ENCODE measurements around the gene SLC7A11. TPM values are rescaled to one million over a fixed set of nuclear protein-coding genes. Genes with fewer than 3 reads are reported as not detected.

Gene SLC7A11
- total and polyA plus RNA-seq, 10 of the 15 experiments (the other 5 are each of a cell fraction or from before 2014, with no cell fraction given): 1.6 to 9.8 (median 3.5) TPM

DNA sequence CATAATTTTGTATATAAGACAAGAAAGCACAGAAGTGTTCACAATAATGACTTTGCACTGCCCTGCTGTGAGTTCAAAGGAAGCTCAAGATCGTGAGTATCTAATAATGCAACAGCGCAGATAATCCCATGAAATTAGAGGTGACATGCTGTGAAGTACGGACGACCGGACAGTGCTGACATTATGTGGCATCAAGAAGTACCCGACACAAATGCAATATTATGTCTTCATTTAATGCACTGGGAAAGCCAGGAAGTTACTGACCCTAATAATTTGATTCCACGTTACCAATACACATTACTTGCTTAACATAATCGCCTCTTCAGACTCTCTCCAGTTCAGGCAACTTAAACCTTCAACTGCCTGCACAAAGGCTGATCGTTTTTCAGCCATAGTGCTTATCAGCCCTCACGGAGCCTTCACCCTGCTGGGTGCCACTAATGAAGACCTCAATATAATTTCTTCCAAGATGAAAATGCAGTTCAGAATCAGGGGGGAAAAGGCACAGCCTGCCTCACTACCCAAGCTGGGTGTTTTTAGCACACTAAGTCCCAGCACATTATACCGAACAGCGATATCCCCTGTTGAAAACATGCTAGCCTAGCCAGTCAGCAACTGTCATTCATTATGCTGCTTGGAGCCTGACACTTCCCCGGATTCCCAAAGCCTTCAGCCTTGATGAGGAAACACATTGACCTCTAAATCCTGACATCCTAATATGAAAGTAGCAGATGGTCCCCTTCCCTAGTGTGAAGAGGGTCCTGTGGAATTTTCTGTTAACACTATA, 56.1 kb downstream of the SLC7A11 start:
- TF ChIP-seq IRF4 (IDR thresholded peaks at IDR 0.05; ENCODE audit: low read depth, low read length): no peak
- TF ChIP-seq SREBF2 (IDR thresholded peaks at IDR 0.05; ENCODE audit: low read length): no peak
- peaks cover 16% of the 10 kb centered on the region for H3K4me1 ChIP-seq (ENCODE audit: control insufficient read depth, insufficient read depth, low read length)
- CTCF ChIA-PET: interaction anchor here (0.6 to 3.2 kb wide), 4 partner anchors 9 to 80 kb away, joined by 3 to 7 read pairs (median 4); no protein-coding TSS in a partner anchor
- no peak overlapping the region for H3K4me3 ChIP-seq
- in situ Hi-C loops (cut with MboI): no loop called here
- H2AFZ ChIP-seq (ENCODE audit: control insufficient read depth, low read depth, low read length): no peak overlapping the region
- no peak overlapping the region for H3K4me2 ChIP-seq (ENCODE audit: control insufficient read depth, insufficient read depth)
- no peaks in the 10 kb centered on the region for H3K9me3 ChIP-seq (replicated peaks; ENCODE audit: control insufficient read depth, insufficient read depth, low read length)
- no peaks in the 10 kb centered on the region for H3K27me3 ChIP-seq (replicated peaks in 1 of 2; ENCODE audit: control insufficient read depth in 2 of 2, insufficient read depth in 2 of 2, low read length in 1 of 2)
- FAIRE-seq (no peak), DNase-seq (ENCODE audit: low read depth, low spot score) (no peak), ATAC-seq (no peak)
- no peak overlapping the region for H3K27ac ChIP-seq (ENCODE audit: control insufficient read depth, insufficient read depth)
- no peaks in the 10 kb centered on the region for H4K20me1 ChIP-seq (ENCODE audit: control insufficient read depth, insufficient read depth)
- H3K79me2 ChIP-seq (ENCODE audit: control insufficient read depth, insufficient read depth, low read length): no peaks in the 10 kb centered on the region
- H3K36me3 ChIP-seq (ENCODE audit: control insufficient read depth in 2 of 2, insufficient read depth in 2 of 2, low read length in 1 of 2): no peaks in the 10 kb centered on the region
- SMC1A ChIA-PET (ENCODE audit: uncharacterized antibody, unreplicated experiment): interaction anchor here (1.2 to 5.2 kb wide), 6 partner anchors 14 to 151 kb away, joined by 3 to 40 read pairs (median 9); partner anchors contain the start of gene SLC7A11
- POLR2A ChIA-PET: interaction anchor here (1.4 kb wide), 1 partner anchor 56 kb away, joined by 4 read pairs; the partner anchor contains the start of gene SLC7A11
- H3K9ac ChIP-seq (ENCODE audit: control insufficient read depth, insufficient read depth, low read length): no peak overlapping the region
- intact Hi-C loops (cut with micrococcal nuclease; ENCODE audit: unreplicated experiment): loop anchor here (5.0 to 10.0 kb wide), 2 partner anchors 74 to 389 kb away; no protein-coding TSS in a partner anchor
- no TSS peak for BruUV-seq (replicated peaks)
- 80% methylated on average over 13 of the region's 13 CpGs for WGBS (ENCODE audit: insufficient coverage, insufficient replicate concordance, low lambda C conversion rate, missing lambda C conversion rate)
- RAD21 ChIA-PET (ENCODE audit: unreplicated experiment): interaction anchor here (1.4 to 3.4 kb wide), 2 partner anchors 57 to 151 kb away, joined by 4 to 15 read pairs; partner anchors contain the start of gene SLC7A11

DNA sequence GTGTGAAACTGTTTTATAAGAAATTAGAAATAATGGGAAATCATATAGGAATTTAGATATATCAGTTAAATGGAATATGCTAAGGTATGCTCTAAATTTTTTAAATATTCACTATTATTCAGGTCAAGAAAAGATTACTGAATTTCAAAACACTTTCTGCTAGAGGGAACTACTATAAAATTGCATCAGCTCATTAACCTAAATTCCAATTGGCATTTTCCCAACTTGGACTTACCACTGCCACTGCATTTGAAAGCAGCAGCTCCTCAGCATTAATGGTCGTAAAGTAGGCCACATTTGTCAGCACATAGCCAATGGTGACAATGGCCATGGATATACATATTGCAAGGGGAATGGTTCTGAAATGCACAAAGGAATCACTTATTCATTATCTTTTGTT, 57.3 kb downstream of the SLC7A11 start:
- ChIA-PET RAD21 (ENCODE audit: unreplicated experiment) (interaction anchor here (0.9 to 2.1 kb wide), 4 partner anchors 15 to 371 kb away, joined by 3 to 7 read pairs (median 5); no protein-coding TSS in a partner anchor), POLR2A (no interaction called here), CTCF (interaction anchor here (0.6 to 4.9 kb wide), 8 partner anchors 16 to 496 kb away, joined by 3 to 29 read pairs (median 6); partner anchors contain the start of gene SLC7A11), SMC1A (ENCODE audit: uncharacterized antibody, unreplicated experiment) (interaction anchor here (1.1 to 5.2 kb wide), 6 partner anchors 10 to 309 kb away, joined by 5 to 40 read pairs (median 18); partner anchors contain the start of gene SLC7A11)
- no peak overlapping the region for H2AFZ ChIP-seq (ENCODE audit: control insufficient read depth, low read depth, low read length)
- ATAC-seq (no peak), FAIRE-seq (no peak), DNase-seq (ENCODE audit: low read depth, low spot score) (no peak)
- H3K4me2 ChIP-seq (ENCODE audit: control insufficient read depth, insufficient read depth): no peak overlapping the region
- H3K27ac ChIP-seq (ENCODE audit: control insufficient read depth, insufficient read depth): no peak overlapping the region
- intact Hi-C loops (cut with micrococcal nuclease; ENCODE audit: unreplicated experiment) (loop anchor here (5.0 to 10.0 kb wide), 3 partner anchors 73 to 390 kb away; no protein-coding TSS in a partner anchor), in situ Hi-C loops (cut with MboI) (no loop called here)
- no peak overlapping the region for H3K4me3 ChIP-seq
- H3K9ac ChIP-seq (ENCODE audit: control insufficient read depth, insufficient read depth, low read length): no peak overlapping the region
- no peaks in the 10 kb centered on the region for H3K27me3 ChIP-seq (replicated peaks in 1 of 2; ENCODE audit: control insufficient read depth in 2 of 2, insufficient read depth in 2 of 2, low read length in 1 of 2)
- H4K20me1 ChIP-seq (ENCODE audit: control insufficient read depth, insufficient read depth): no peaks in the 10 kb centered on the region
- BruUV-seq (replicated peaks): no TSS peak
- no peaks in the 10 kb centered on the region for H3K9me3 ChIP-seq (replicated peaks; ENCODE audit: control insufficient read depth, insufficient read depth, low read length)
- H3K4me1 ChIP-seq (ENCODE audit: control insufficient read depth, insufficient read depth, low read length): peaks cover 7% of the 10 kb centered on the region
- WGBS (ENCODE audit: insufficient coverage, insufficient replicate concordance, low lambda C conversion rate, missing lambda C conversion rate): 96% methylated on average over 1 of the region's 1 CpG
- no peaks in the 10 kb centered on the region for H3K36me3 ChIP-seq (ENCODE audit: control insufficient read depth in 2 of 2, insufficient read depth in 2 of 2, low read length in 1 of 2)
- H3K79me2 ChIP-seq (ENCODE audit: control insufficient read depth, insufficient read depth, low read length): no peaks in the 10 kb centered on the region
- TF ChIP-seq IRF4 (IDR thresholded peaks at IDR 0.05; ENCODE audit: low read depth, low read length): no peak
- TF ChIP-seq JUNB (IDR thresholded peaks at IDR 0.05): no peak
- TF ChIP-seq GABPA (IDR thresholded peaks at IDR 0.05; ENCODE audit: low read depth): no peak
- no peak for TF ChIP-seq BHLHE40 (IDR thresholded peaks at IDR 0.05; ENCODE audit: borderline replicate concordance in 1 of 2, low read depth in 2 of 2, low read length in 1 of 2)
- no peak for TF ChIP-seq KAT2A (conservative IDR thresholded peaks at IDR 0.05; ENCODE audit: control insufficient read depth, low read depth, low read length)
- no peak for TF ChIP-seq EGR1 (IDR thresholded peaks at IDR 0.05; ENCODE audit: borderline replicate concordance in 1 of 2, low read depth in 2 of 2, low read length in 2 of 2)
- no peak for TF ChIP-seq HCFC1 (IDR thresholded peaks at IDR 0.05; ENCODE audit: low read length)
- TF ChIP-seq, protein P1, sequence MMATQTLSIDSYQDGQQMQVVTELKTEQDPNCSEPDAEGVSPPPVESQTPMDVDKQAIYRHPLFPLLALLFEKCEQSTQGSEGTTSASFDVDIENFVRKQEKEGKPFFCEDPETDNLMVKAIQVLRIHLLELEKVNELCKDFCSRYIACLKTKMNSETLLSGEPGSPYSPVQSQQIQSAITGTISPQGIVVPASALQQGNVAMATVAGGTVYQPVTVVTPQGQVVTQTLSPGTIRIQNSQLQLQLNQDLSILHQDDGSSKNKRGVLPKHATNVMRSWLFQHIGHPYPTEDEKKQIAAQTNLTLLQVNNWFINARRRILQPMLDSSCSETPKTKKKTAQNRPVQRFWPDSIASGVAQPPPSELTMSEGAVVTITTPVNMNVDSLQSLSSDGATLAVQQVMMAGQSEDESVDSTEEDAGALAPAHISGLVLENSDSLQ (IDR thresholded peaks at IDR 0.05): no peak
- TF ChIP-seq KLF5 (IDR thresholded peaks at IDR 0.05; ENCODE audit: partially characterized antibody): no peak
